HEK293 (cell line): ENCODE measurements around the gene KRT80.

Experiments
- CTCF ChIA-PET: fragments of 350-600 bp; formaldehyde crosslinking; extraction: SDS; loops from one replicate; lab custom pipeline; 2021; ENCODE audit warnings: antibody characterized with exemption; lab: Yijun Ruan, JAX
- POLR2A ChIA-PET: fragments of 300-600 bp; formaldehyde crosslinking; extraction: SDS; loops from one replicate; lab custom pipeline; 2020; ENCODE audit warnings: antibody characterized with exemption, inconsistent platforms; lab: Yijun Ruan, JAX
- H3K27ac ChIP-seq: fragments of 200-500 bp; sonication (Bioruptor generic); 2 replicates; pipeline ENCODE4 v1.5.1; 2014; ENCODE audit warnings: low read depth, low read length, control low read depth, inconsistent platforms; ENCODE audit errors: extremely low read depth
- H3K36me3 ChIP-seq, 2 experiments: fragments of 200-500 bp in 1 of 2; sonication (Bioruptor generic) in 1 of 2; 1 replicate in 1 of 2; 2 replicates in 1 of 2; pipeline ENCODE4 v1.5.1; 2014 to 2017; ENCODE audit warnings: inconsistent platforms in 2 of 2, low read length in 2 of 2; ENCODE audit not compliant: control insufficient read depth in 2 of 2, insufficient read depth in 1 of 2
- H3K4me1 ChIP-seq: fragments of 200-500 bp; sonication (Bioruptor generic); 2 replicates; pipeline ENCODE4 v1.5.1; 2014; ENCODE audit warnings: mild to moderate bottlenecking, low read length, inconsistent platforms; ENCODE audit not compliant: control insufficient read depth, insufficient read depth
- H3K4me3 ChIP-seq: 2 replicates; pipeline ENCODE4 v1.5.1; 2011; ENCODE audit warnings: low read depth, mild to moderate bottlenecking, control low read depth, low read length, moderate library complexity
- H3K9me3 ChIP-seq: fragments of 200-500 bp; sonication (Bioruptor generic); 2 replicates; pipeline ENCODE4 v1.5.1; 2014; ENCODE audit warnings: low read depth, low read length, inconsistent platforms; ENCODE audit not compliant: control insufficient read depth, insufficient read depth
- EGR2 ChIP-seq: fragments of 450-650 bp; formaldehyde crosslinking; IDR thresholded peaks from 2 replicates; pipeline ENCODE4 v1.5.1; 2016; ENCODE audit warnings: low read depth, missing biosample characterization, missing genetic modification characterization
- HOXC10 ChIP-seq: sonication (generic); formaldehyde crosslinking; IDR thresholded peaks from 2 replicates; pipeline ENCODE4 v1.8.1; 2023; ENCODE audit warnings: mild to moderate bottlenecking, missing genetic modification reagents
- KLF1 ChIP-seq: fragments of 450-650 bp; formaldehyde crosslinking; IDR thresholded peaks from 2 replicates; pipeline ENCODE4 v1.5.1; 2016; ENCODE audit warnings: missing biosample characterization, missing genetic modification characterization
- PRDM6 ChIP-seq: fragments of 450-650 bp; formaldehyde crosslinking; IDR thresholded peaks from 2 replicates; pipeline ENCODE4 v1.5.1; 2017; ENCODE audit warnings: missing biosample characterization, missing genetic modification characterization
- SCRT2 ChIP-seq: fragments of 450-650 bp; formaldehyde crosslinking; IDR thresholded peaks from 2 replicates; pipeline ENCODE4 v1.5.1; 2016; ENCODE audit warnings: missing biosample characterization, missing genetic modification characterization
- YY1 ChIP-seq: fragments of 450-650 bp; formaldehyde crosslinking; IDR thresholded peaks from 2 replicates; pipeline ENCODE4 v1.5.1; 2018; ENCODE audit warnings: missing biosample characterization, missing genetic modification characterization
- ZBTB48 ChIP-seq: fragments of 450-650 bp; formaldehyde crosslinking; IDR thresholded peaks from 2 replicates; pipeline ENCODE4 v1.5.1; 2016; ENCODE audit warnings: missing biosample characterization, missing genetic modification characterization
- ZNF132 ChIP-seq: fragments of 450-650 bp; formaldehyde crosslinking; IDR thresholded peaks from 2 replicates; pipeline ENCODE4 v1.5.1; 2017; ENCODE audit warnings: missing biosample characterization, missing genetic modification characterization, borderline replicate concordance
- ZNF23 ChIP-seq: fragments of 450-650 bp; formaldehyde crosslinking; IDR thresholded peaks from 2 replicates; pipeline ENCODE4 v1.5.1; 2016; ENCODE audit warnings: missing biosample characterization, missing genetic modification characterization, borderline replicate concordance
- ZNF280D ChIP-seq: fragments of 450-650 bp; formaldehyde crosslinking; IDR thresholded peaks from 2 replicates; pipeline ENCODE4 v1.5.1; 2016; ENCODE audit warnings: missing biosample characterization, missing genetic modification characterization
- ZNF324 ChIP-seq: fragments of 450-650 bp; formaldehyde crosslinking; IDR thresholded peaks from 2 replicates; pipeline ENCODE4 v1.5.1; 2016; ENCODE audit warnings: missing biosample characterization, missing genetic modification characterization
- ZNF354C ChIP-seq: fragments of 450-650 bp; formaldehyde crosslinking; IDR thresholded peaks from 2 replicates; pipeline ENCODE4 v1.5.1; 2016; ENCODE audit warnings: missing biosample characterization, missing genetic modification characterization, low read depth, borderline replicate concordance
- ZNF416 ChIP-seq: fragments of 450-650 bp; formaldehyde crosslinking; IDR thresholded peaks from 2 replicates; pipeline ENCODE4 v1.5.1; 2016; ENCODE audit warnings: missing biosample characterization, missing genetic modification characterization
- ZNF473 ChIP-seq: fragments of 450-650 bp; formaldehyde crosslinking; IDR thresholded peaks from 2 replicates; pipeline ENCODE4 v1.5.1; 2017; ENCODE audit warnings: missing biosample characterization, missing genetic modification characterization
- ZNF558 ChIP-seq: fragments of 450-650 bp; formaldehyde crosslinking; IDR thresholded peaks from 2 replicates; pipeline ENCODE4 v1.5.1; 2016; ENCODE audit warnings: missing biosample characterization, missing genetic modification characterization
- ZNF843 ChIP-seq: fragments of 450-650 bp; formaldehyde crosslinking; IDR thresholded peaks from 2 replicates; pipeline ENCODE4 v1.5.1; 2016; ENCODE audit warnings: missing biosample characterization, missing genetic modification characterization
- ZSCAN16 ChIP-seq: fragments of 450-650 bp; formaldehyde crosslinking; IDR thresholded peaks from 2 replicates; pipeline ENCODE4 v1.5.1; 2016; ENCODE audit warnings: missing biosample characterization, missing genetic modification characterization
- ZSCAN18 ChIP-seq: fragments of 450-650 bp; formaldehyde crosslinking; IDR thresholded peaks from 2 replicates; pipeline ENCODE4 v1.5.1; 2016; ENCODE audit warnings: missing biosample characterization, missing genetic modification characterization
- ZSCAN30 ChIP-seq: fragments of 450-650 bp; IDR thresholded peaks from 2 replicates; pipeline ENCODE4 v1.5.1; 2018; ENCODE audit warnings: missing biosample characterization, mild to moderate bottlenecking, missing genetic modification characterization, moderate library complexity
- TF ChIP-seq, protein P1 (sequence below): fragments of 450-650 bp; formaldehyde crosslinking; IDR thresholded peaks from 2 replicates; pipeline ENCODE4 v1.5.1; 2017; ENCODE audit warnings: missing biosample characterization, missing genetic modification characterization
- TF ChIP-seq, protein P2 (sequence below): fragments of 450-650 bp; formaldehyde crosslinking; IDR thresholded peaks from 2 replicates; pipeline ENCODE4 v1.5.1; 2017; ENCODE audit warnings: missing biosample characterization, mild to moderate bottlenecking, missing genetic modification characterization, moderate library complexity

KRT80 gene

DNA sequence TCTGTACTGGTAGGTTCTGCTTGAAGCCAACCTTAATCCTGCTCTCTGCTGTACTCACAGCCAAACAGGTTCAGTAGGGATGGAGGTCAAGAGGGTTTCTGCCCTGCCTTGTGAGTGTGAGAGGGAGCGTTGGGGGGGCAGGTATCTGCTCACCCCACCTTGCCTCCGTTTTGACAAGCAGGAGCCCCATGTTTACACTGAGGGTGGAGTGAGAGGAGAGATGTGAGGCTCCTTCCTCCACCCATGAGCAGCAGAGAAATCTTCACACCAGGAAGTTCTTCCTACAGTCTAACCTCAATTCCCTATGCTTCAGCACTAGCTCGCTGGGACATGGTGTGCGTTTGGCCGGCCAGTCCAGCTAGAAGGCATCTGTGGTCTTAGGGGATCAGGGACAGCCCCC is 4.2 kb downstream of the KRT80 start:
- TF ChIP-seq SCRT2 (tag by site-specific recombination) (no peak), ZSCAN30 (tag by site-specific recombination) (no peak), KLF1 (tag by site-specific recombination) (peak; percentile 35; the same call in 1 of the 2 replicates)
- TF ChIP-seq, all 188 proteins: peak for 1
- no peak overlapping the region for H3K27ac ChIP-seq
- ChIA-PET POLR2A (no interaction called here), CTCF (interaction anchor here (0.7 kb wide), 1 partner anchor 983 kb away, joined by 3 read pairs; no protein-coding TSS in a partner anchor)
- H3K4me1 ChIP-seq: peaks cover 5% of the 10 kb centered on the region; the same call in 1 of the 2 replicates
- no peaks in the 10 kb centered on the region for H3K36me3 ChIP-seq
- H3K4me3 ChIP-seq: no peak overlapping the region
- H3K9me3 ChIP-seq: no peaks in the 10 kb centered on the region

DNA sequence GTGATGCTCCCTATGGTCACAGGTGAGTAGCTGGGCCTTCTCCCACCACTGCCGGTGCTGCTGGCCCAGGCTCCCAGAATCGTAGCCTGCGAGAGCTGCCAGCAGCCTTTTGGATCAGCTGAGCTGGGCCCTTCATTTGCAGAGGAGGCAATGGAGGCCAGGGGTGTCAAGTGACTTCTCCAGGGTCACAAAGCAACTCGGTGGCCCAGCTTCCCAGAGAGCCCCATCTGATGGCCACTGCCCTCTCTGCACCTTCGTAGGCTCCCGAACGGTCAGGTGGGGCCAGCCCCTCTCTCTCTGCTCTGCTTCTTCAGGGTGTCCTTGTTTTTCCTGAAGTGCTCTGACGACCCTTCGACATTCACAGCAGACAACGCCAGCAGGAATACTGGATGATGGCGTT is 4.6 kb downstream of the KRT80 start:
- Histone ChIP-seq H3K4me1 (peaks cover 5% of the 10 kb centered on the region; the same call in 1 of the 2 replicates), H3K9me3 (no peaks in the 10 kb centered on the region), H3K4me3 (no peak overlapping the region), H3K27ac (no peak overlapping the region), H3K36me3 (no peaks in the 10 kb centered on the region)
- CTCF ChIA-PET: interaction anchor here (1.0 to 3.0 kb wide), 3 partner anchors 11 to 93 kb away, joined by 4 to 16 read pairs (median 10); no protein-coding TSS in a partner anchor
- no peak for TF ChIP-seq ZNF23 (tag by site-specific recombination)
- no peak for TF ChIP-seq EGR2 (tag by site-specific recombination)
- TF ChIP-seq HOXC10 (CRISPR knock-in tag): no peak
- no peak for TF ChIP-seq ZNF132 (tag by site-specific recombination)
- no peak for TF ChIP-seq PRDM6 (tag by site-specific recombination)
- no peak for TF ChIP-seq ZSCAN16 (tag by site-specific recombination)
- no peak for TF ChIP-seq ZBTB48 (tag by site-specific recombination)
- no peak for TF ChIP-seq ZNF416 (tag by site-specific recombination)
- TF ChIP-seq ZNF558 (tag by site-specific recombination): no peak
- TF ChIP-seq, protein P1, sequence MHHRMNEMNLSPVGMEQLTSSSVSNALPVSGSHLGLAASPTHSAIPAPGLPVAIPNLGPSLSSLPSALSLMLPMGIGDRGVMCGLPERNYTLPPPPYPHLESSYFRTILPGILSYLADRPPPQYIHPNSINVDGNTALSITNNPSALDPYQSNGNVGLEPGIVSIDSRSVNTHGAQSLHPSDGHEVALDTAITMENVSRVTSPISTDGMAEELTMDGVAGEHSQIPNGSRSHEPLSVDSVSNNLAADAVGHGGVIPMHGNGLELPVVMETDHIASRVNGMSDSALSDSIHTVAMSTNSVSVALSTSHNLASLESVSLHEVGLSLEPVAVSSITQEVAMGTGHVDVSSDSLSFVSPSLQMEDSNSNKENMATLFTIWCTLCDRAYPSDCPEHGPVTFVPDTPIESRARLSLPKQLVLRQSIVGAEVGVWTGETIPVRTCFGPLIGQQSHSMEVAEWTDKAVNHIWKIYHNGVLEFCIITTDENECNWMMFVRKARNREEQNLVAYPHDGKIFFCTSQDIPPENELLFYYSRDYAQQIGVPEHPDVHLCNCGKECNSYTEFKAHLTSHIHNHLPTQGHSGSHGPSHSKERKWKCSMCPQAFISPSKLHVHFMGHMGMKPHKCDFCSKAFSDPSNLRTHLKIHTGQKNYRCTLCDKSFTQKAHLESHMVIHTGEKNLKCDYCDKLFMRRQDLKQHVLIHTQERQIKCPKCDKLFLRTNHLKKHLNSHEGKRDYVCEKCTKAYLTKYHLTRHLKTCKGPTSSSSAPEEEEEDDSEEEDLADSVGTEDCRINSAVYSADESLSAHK (tag by site-specific recombination): no peak
- TF ChIP-seq, protein P2, sequence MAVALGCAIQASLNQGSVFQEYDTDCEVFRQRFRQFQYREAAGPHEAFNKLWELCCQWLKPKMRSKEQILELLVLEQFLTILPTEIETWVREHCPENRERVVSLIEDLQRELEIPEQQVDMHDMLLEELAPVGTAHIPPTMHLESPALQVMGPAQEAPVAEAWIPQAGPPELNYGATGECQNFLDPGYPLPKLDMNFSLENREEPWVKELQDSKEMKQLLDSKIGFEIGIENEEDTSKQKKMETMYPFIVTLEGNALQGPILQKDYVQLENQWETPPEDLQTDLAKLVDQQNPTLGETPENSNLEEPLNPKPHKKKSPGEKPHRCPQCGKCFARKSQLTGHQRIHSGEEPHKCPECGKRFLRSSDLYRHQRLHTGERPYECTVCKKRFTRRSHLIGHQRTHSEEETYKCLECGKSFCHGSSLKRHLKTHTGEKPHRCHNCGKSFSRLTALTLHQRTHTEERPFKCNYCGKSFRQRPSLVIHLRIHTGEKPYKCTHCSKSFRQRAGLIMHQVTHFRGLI: no peak
- no peak for TF ChIP-seq ZNF280D (tag by site-specific recombination)
- TF ChIP-seq ZNF473 (tag by site-specific recombination): no peak
- no peak for TF ChIP-seq YY1 (tag by site-specific recombination)
- no peak for TF ChIP-seq ZNF354C (tag by site-specific recombination)
- TF ChIP-seq ZNF843 (tag by site-specific recombination): no peak
- no peak for TF ChIP-seq ZSCAN18 (tag by site-specific recombination)
- no peak for TF ChIP-seq ZNF324 (tag by site-specific recombination)
- POLR2A ChIA-PET: no interaction called here
